Stimulated activated CD4-positive, alpha-beta T cell treated with anti-CD3 and anti-CD28 coated beads, Interleukin-4, amount 100 ng/mL, for 1 hour (primary cell): ENCODE data around the gene CHMP6.

Source experiments
- DNase-seq: peaks from one replicate; pipeline ENCODE4 v3.0.0-alpha.2; 2020

Gene CHMP6

GRCh38 chr17:80971704-80972304 is 19.8 kb upstream of the CHMP6 start:
- no peak for DNase-seq

GRCh38 chr17:80976701-80977100 is 14.9 kb upstream of the CHMP6 start:
- no peak for DNase-seq

- no peak for DNase-seq
Measured at GRCh38 chr17:80977172-80977571, 14.5 kb upstream of the CHMP6 start.

- no peak for DNase-seq
Measured at GRCh38 chr17:80978499-80979497, 12.8 kb upstream of the CHMP6 start.

- no peak for DNase-seq
Measured at GRCh38 chr17:80979547-80980378, 11.9 kb upstream of the CHMP6 start.

GRCh38 chr17:80980397-80981061 is 11.1 kb upstream of the CHMP6 start:
- peak; percentile 40 for DNase-seq

- DNase-seq = peak; percentile 49
Measured at GRCh38 chr17:80981062-80981902, 10.4 kb upstream of the CHMP6 start.

- no peak for DNase-seq
Measured at GRCh38 chr17:80981929-80982425, 9.7 kb upstream of the CHMP6 start.

GRCh38 chr17:80982426-80982974 is 9.1 kb upstream of the CHMP6 start:
- no peak for DNase-seq

- no peak for DNase-seq
Measured at GRCh38 chr17:80983545-80983944, 8.1 kb upstream of the CHMP6 start.

GRCh38 chr17:80984749-80985148 is 6.9 kb upstream of the CHMP6 start:
- no peak for DNase-seq

- no peak for DNase-seq
Measured at GRCh38 chr17:80986046-80986445, 5.6 kb upstream of the CHMP6 start.

- DNase-seq = no peak
Measured at GRCh38 chr17:80986816-80987475, 4.7 kb upstream of the CHMP6 start.

- DNase-seq = no peak
Measured at GRCh38 chr17:80987941-80988461, 3.6 kb upstream of the CHMP6 start.

- DNase-seq = no peak
Measured at GRCh38 chr17:80989586-80989913, 2.1 kb upstream of the CHMP6 start.

- DNase-seq = no peak
Measured at GRCh38 chr17:80990921-80991644, 558 bp upstream of the CHMP6 start.

GRCh38 chr17:80992077-80992947 is 671 bp downstream of the CHMP6 start:
- DNase-seq = no peak

GRCh38 chr17:80992948-80993624 is 1.4 kb downstream of the CHMP6 start:
- DNase-seq = no peak
